PFSK-1 (cell line): ENCODE results near the gene BRAF.

Source experiments
- FOXP2 ChIP-seq: optimal IDR thresholded peaks from 2 replicates; pipeline ENCODE3; 2011; ENCODE audit warnings: borderline replicate concordance, control low read depth, inconsistent platforms; ENCODE audit not compliant: insufficient read depth; ENCODE audit errors: extremely low read length, extremely low read depth
- POLR2AphosphoS5 ChIP-seq: IDR thresholded peaks from 2 replicates; pipeline ENCODE4 v1.6.1; 2012; ENCODE audit warnings: low read depth, mild to moderate bottlenecking, control low read depth, low read length, moderate library complexity
- REST ChIP-seq, 2 experiments: IDR thresholded peaks; 2 replicates each; pipeline versions ENCODE4 v1.6.1 to v1.8.0; 2011 to 2012; ENCODE audit warnings: low read depth in 2 of 2, low read length in 2 of 2, control low read depth in 1 of 2, inconsistent platforms in 1 of 2, mild to moderate bottlenecking in 1 of 2, moderate library complexity in 1 of 2; ENCODE audit not compliant: insufficient read depth in 1 of 2
- SIN3A ChIP-seq: IDR thresholded peaks from 2 replicates; pipeline ENCODE4 v1.6.1; 2012; ENCODE audit warnings: mild to moderate bottlenecking, low read length, moderate library complexity, borderline replicate concordance; ENCODE audit not compliant: insufficient read depth
- TAF1 ChIP-seq: IDR thresholded peaks from 2 replicates; pipeline ENCODE4 v1.6.1; 2012; ENCODE audit warnings: low read length, control low read depth, borderline replicate concordance; ENCODE audit not compliant: insufficient read depth

- TF ChIP-seq POLR2AphosphoS5, result no peak
- TF ChIP-seq REST (IDR thresholded peaks at IDR 0.05; ENCODE audit: insufficient read depth in 1 of 2, low read depth in 2 of 2, low read length in 2 of 2), result no peak
- TF ChIP-seq TAF1, result no peak
- no peak for TF ChIP-seq SIN3A
- no peak for TF ChIP-seq FOXP2
Observed at GRCh38 chr7:140674899-140675701, 249.6 kb downstream of the BRAF start.
